GM23338 (cell line): Measurements from ENCODE around the gene CHST11. TPM values are rescaled to one million over a fixed set of nuclear protein-coding genes. Genes with fewer than 3 reads are reported as not detected.

Experiments
- ATAC-seq: fragments of 200-7000 bp; cut with Tn5 transposase; 3 replicates; pipeline ENCODE4 v1.9.1; 2020
- DNase-seq: peaks from one replicate; pipeline ENCODE4 v3.0.0-alpha.2; 2015; ENCODE audit warnings: low spot score
- H2AFZ ChIP-seq: fragments of 200-600 bp; sonication (generic); 2 replicates; pipeline ENCODE4 v1.8.0; 2016; ENCODE audit warnings: antibody characterized with exemption, mild to moderate bottlenecking, moderate library complexity
- H3F3A ChIP-seq: fragments of 200-600 bp; sonication (generic); replicated peaks from 2 replicates; pipeline ENCODE4 v1.8.0; 2017; ENCODE audit warnings: antibody characterized with exemption, mixed run types, low read depth
- H3K27ac ChIP-seq: fragments of 200-600 bp; sonication (generic); 2 replicates; pipeline ENCODE4 v1.6.1; 2016; ENCODE audit warnings: low read depth
- H3K27me3 ChIP-seq: fragments of 200-600 bp; sonication (generic); 2 replicates; pipeline ENCODE4 v1.8.0; 2016; ENCODE audit warnings: mild to moderate bottlenecking, mixed run types, moderate library complexity; ENCODE audit not compliant: insufficient read depth
- H3K36me3 ChIP-seq: fragments of 200-600 bp; sonication (generic); 2 replicates; pipeline ENCODE4 v1.8.0; 2016; ENCODE audit warnings: mild to moderate bottlenecking; ENCODE audit not compliant: insufficient read depth
- H3K4me1 ChIP-seq: fragments of 200-600 bp; sonication (generic); 2 replicates; pipeline ENCODE4 v1.8.0; 2016; ENCODE audit warnings: mild to moderate bottlenecking, moderate library complexity; ENCODE audit not compliant: insufficient read depth
- H3K4me2 ChIP-seq: fragments of 200-600 bp; sonication (generic); 2 replicates; pipeline ENCODE4 v1.7.1; 2017; ENCODE audit warnings: mixed run types
- H3K4me3 ChIP-seq: fragments of 200-600 bp; sonication (generic); 2 replicates; pipeline ENCODE4 v1.6.1; 2016; ENCODE audit warnings: mixed run types
- H3K79me2 ChIP-seq: fragments of 200-600 bp; sonication (generic); replicated peaks from 2 replicates; pipeline ENCODE4 v1.8.0; 2017; ENCODE audit warnings: mild to moderate bottlenecking; ENCODE audit not compliant: insufficient read depth
- H3K9me2 ChIP-seq: fragments of 200-600 bp; sonication (generic); 2 replicates; pipeline ENCODE4 v1.8.0; 2017; ENCODE audit not compliant: insufficient read depth
- H4K20me1 ChIP-seq: fragments of 200-600 bp; sonication (generic); replicated peaks from 2 replicates; pipeline ENCODE4 v1.8.0; 2017; ENCODE audit warnings: mild to moderate bottlenecking; ENCODE audit not compliant: insufficient read depth
- H3K27ac Mint-ChIP-seq: 2 replicates; pipeline ENCODE4 v1.8.0; 2020; ENCODE audit warnings: inconsistent platforms, mild to moderate bottlenecking, moderate library complexity, mixed read lengths
- H3K27me3 Mint-ChIP-seq: 3 replicates; pipeline ENCODE4 v1.8.0; 2022; ENCODE audit warnings: low read depth, mild to moderate bottlenecking, moderate library complexity, mixed read lengths, inconsistent platforms; ENCODE audit not compliant: insufficient read depth, poor library complexity
- H3K36me3 Mint-ChIP-seq: 3 replicates; pipeline ENCODE4 v1.8.0; 2021; ENCODE audit warnings: low read depth, mild to moderate bottlenecking, inconsistent platforms, moderate library complexity, mixed read lengths
- H3K4me1 Mint-ChIP-seq: 3 replicates; pipeline ENCODE4 v1.8.0; 2020; ENCODE audit warnings: mild to moderate bottlenecking, inconsistent platforms, mixed read lengths
- H3K4me3 Mint-ChIP-seq: 3 replicates; pipeline ENCODE4 v1.8.0; 2021; ENCODE audit warnings: moderate library complexity, mild to moderate bottlenecking, inconsistent platforms, mixed read lengths
- H3K9me3 Mint-ChIP-seq: 3 replicates; pipeline ENCODE4 v1.8.0; 2020; ENCODE audit warnings: moderate library complexity, mild to moderate bottlenecking, inconsistent platforms, mixed read lengths
- CREB1 ChIP-seq: fragments of 250-450 bp; sonication (Bioruptor Pico); IDR thresholded peaks from 2 replicates; pipeline ENCODE4 v1.5.0; 2020; ENCODE audit warnings: low read depth, mild to moderate bottlenecking, moderate library complexity
- EZH2 ChIP-seq: fragments of 200-600 bp; sonication (generic); IDR thresholded peaks from one replicate; pipeline ENCODE4 v1.8.0; 2017; ENCODE audit warnings: antibody characterized with exemption, mild to moderate bottlenecking, low read depth; ENCODE audit not compliant: unreplicated experiment
- EZH2phosphoT487 ChIP-seq: fragments of 200-600 bp; sonication (generic); IDR thresholded peaks from one replicate; pipeline ENCODE4 v1.8.1; 2018; ENCODE audit warnings: antibody characterized with exemption; ENCODE audit not compliant: unreplicated experiment
- JUNB ChIP-seq: IDR thresholded peaks from one replicate; pipeline ENCODE4 v1.6.1; 2016; ENCODE audit warnings: antibody characterized with exemption; ENCODE audit not compliant: unreplicated experiment
- NANOG ChIP-seq: IDR thresholded peaks from 2 replicates; pipeline ENCODE4 v1.6.1; 2016; ENCODE audit warnings: antibody characterized with exemption, borderline replicate concordance
- POLR2AphosphoS5 ChIP-seq: IDR thresholded peaks from 2 replicates; pipeline ENCODE4 v1.6.1; 2016; ENCODE audit warnings: antibody characterized with exemption, low read depth
- REST ChIP-seq: IDR thresholded peaks from one replicate; pipeline ENCODE4 v1.6.1; 2018; ENCODE audit warnings: antibody characterized with exemption; ENCODE audit not compliant: unreplicated experiment
- STAT1 ChIP-seq: IDR thresholded peaks from one replicate; pipeline ENCODE4 v1.6.1; 2016; ENCODE audit warnings: antibody characterized with exemption; ENCODE audit not compliant: unreplicated experiment
- ZNF114 ChIP-seq: fragments of 250-450 bp; sonication (Bioruptor Pico); IDR thresholded peaks from 2 replicates; pipeline ENCODE4 v1.5.0; 2020; ENCODE audit warnings: mild to moderate bottlenecking, moderate library complexity
- ZNF331 ChIP-seq: fragments of 250-450 bp; sonication (Bioruptor Pico); IDR thresholded peaks from 2 replicates; pipeline ENCODE4 v1.5.0; 2020; ENCODE audit warnings: low read depth, mild to moderate bottlenecking, moderate library complexity
- ZNF462 ChIP-seq: fragments of 250-450 bp; sonication (Bioruptor Pico); IDR thresholded peaks from 2 replicates; pipeline ENCODE4 v1.5.0; 2020; ENCODE audit warnings: mild to moderate bottlenecking, moderate library complexity
- polyA plus RNA-seq: library from polyadenylated mRNA; unstranded; fragments of >200 nt; fragmentation: Nextera tagmentation; extraction: Ambion mirVana; gene quantifications from 2 replicates; pipeline ENCODE4 v1.2.1, GENCODE V29; 2016
- total RNA-seq: library from RNA; depleted of rRNA; stranded (reverse); fragments of >200 nt; shearing (Covaris generic); gene quantifications from 2 replicates; pipeline ENCODE4 v1.2.3, GENCODE V29; 2014
- TF ChIP-seq, protein P1 (sequence below), 2 experiments: fragments of 200-600 bp in 1 of 2; sonication (generic) in 1 of 2; conservative IDR thresholded peaks; 2 replicates each; pipeline versions ENCODE4 v1.5.1 to v1.6.1; 2016 to 2017; ENCODE audit warnings: antibody characterized with exemption in 2 of 2, low read depth in 2 of 2, mild to moderate bottlenecking in 2 of 2, moderate library complexity in 1 of 2
- TF ChIP-seq, protein P2 (sequence below): IDR thresholded peaks from 2 replicates; pipeline ENCODE4 v1.6.1; 2016; ENCODE audit warnings: antibody characterized with exemption

CHST11 gene
- total and polyA plus RNA-seq, 2 experiments from 2014 or later = 7.7 to 25.7 TPM

DNA sequence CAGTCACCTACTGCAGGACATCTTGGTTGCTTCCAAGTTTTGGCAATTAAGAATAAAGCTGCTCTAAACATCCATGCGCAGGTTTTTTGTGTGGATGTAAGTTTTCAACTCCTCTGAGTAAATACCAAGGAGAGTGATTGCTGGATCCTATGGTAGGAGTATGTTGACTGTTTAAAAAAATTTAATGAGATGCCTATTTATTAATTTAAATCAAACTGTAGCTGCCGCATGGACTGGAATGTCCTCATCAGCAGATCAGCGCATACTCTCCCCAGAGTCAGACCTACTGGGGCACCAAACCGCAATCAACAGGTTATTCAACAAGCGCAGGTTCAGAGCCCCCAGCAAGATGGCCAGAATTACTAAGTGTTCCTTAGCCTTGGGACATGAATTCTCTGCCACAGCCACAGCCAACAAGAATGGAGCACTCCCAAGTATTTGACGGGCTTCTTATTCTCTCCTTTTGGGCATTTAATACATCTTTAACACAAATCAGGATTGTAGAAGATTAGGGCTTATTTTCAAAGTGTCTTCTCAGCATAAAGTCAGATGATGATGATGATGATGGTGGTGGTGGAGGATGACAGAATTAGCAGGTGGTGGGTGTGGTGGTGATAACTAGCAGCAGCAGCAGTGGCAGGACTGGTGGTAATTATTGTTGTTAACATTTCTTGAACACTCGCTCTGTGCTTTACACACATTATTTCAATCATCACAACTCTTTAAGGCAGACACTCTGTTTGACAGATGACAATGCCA is 170.7 kb downstream of the CHST11 start:
- H3K4me3 Mint-ChIP-seq = no peak overlapping the region
- Histone ChIP-seq H2AFZ (no peak overlapping the region), H3K9me2 (no peaks in the 10 kb centered on the region), H3K4me2 (no peak overlapping the region), H3F3A (no peaks in the 10 kb centered on the region), H3K36me3 (no peaks in the 10 kb centered on the region), H3K27ac (no peak overlapping the region), H3K4me3 (no peak overlapping the region), H3K4me1 (peaks cover 31% of the 10 kb centered on the region), H3K27me3 (no peaks in the 10 kb centered on the region), H3K79me2 (no peaks in the 10 kb centered on the region), H4K20me1 (no peaks in the 10 kb centered on the region)
- no peak overlapping the region for H3K27ac Mint-ChIP-seq
- peaks cover 9% of the 10 kb centered on the region for H3K27me3 Mint-ChIP-seq
- peaks cover 55% of the 10 kb centered on the region for H3K4me1 Mint-ChIP-seq
- H3K36me3 Mint-ChIP-seq = no peaks in the 10 kb centered on the region
- H3K9me3 Mint-ChIP-seq = no peaks in the 10 kb centered on the region
- ATAC-seq (no peak), DNase-seq (no peak)
- TF ChIP-seq EZH2 (no peak), NANOG (no peak), POLR2AphosphoS5 (no peak), ZNF462 (no peak), CREB1 (no peak), ZNF331 (CRISPR knock-in tag) (no peak), EZH2phosphoT487 (no peak), STAT1 (no peak), REST (no peak), JUNB (no peak), ZNF114 (CRISPR knock-in tag) (no peak)
- TF ChIP-seq, protein P1, sequence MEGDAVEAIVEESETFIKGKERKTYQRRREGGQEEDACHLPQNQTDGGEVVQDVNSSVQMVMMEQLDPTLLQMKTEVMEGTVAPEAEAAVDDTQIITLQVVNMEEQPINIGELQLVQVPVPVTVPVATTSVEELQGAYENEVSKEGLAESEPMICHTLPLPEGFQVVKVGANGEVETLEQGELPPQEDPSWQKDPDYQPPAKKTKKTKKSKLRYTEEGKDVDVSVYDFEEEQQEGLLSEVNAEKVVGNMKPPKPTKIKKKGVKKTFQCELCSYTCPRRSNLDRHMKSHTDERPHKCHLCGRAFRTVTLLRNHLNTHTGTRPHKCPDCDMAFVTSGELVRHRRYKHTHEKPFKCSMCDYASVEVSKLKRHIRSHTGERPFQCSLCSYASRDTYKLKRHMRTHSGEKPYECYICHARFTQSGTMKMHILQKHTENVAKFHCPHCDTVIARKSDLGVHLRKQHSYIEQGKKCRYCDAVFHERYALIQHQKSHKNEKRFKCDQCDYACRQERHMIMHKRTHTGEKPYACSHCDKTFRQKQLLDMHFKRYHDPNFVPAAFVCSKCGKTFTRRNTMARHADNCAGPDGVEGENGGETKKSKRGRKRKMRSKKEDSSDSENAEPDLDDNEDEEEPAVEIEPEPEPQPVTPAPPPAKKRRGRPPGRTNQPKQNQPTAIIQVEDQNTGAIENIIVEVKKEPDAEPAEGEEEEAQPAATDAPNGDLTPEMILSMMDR (conservative IDR thresholded peaks at IDR 0.05; ENCODE audit: low read depth in 2 of 2) = no peak
- TF ChIP-seq, protein P2, sequence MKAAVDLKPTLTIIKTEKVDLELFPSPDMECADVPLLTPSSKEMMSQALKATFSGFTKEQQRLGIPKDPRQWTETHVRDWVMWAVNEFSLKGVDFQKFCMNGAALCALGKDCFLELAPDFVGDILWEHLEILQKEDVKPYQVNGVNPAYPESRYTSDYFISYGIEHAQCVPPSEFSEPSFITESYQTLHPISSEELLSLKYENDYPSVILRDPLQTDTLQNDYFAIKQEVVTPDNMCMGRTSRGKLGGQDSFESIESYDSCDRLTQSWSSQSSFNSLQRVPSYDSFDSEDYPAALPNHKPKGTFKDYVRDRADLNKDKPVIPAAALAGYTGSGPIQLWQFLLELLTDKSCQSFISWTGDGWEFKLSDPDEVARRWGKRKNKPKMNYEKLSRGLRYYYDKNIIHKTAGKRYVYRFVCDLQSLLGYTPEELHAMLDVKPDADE = no peak
